Stimulated activated CD4-positive, alpha-beta T cell treated with anti-CD3 and anti-CD28 coated beads, TNF-alpha, amount 100 ng/mL, for 24 hours (primary cell): ENCODE results near the gene STON2.
"Not testable (repeated sequence)": the region's sequence is repeated elsewhere in the genome, so short reads cannot be mapped to it uniquely, and the experiment has no call there.

Experiments used
- DNase-seq, 3 experiments: peaks; one replicate each; pipeline ENCODE4 v3.0.0-alpha.2; 2020; ENCODE audit warnings: low read depth in 3 of 3

STON2 gene

DNA sequence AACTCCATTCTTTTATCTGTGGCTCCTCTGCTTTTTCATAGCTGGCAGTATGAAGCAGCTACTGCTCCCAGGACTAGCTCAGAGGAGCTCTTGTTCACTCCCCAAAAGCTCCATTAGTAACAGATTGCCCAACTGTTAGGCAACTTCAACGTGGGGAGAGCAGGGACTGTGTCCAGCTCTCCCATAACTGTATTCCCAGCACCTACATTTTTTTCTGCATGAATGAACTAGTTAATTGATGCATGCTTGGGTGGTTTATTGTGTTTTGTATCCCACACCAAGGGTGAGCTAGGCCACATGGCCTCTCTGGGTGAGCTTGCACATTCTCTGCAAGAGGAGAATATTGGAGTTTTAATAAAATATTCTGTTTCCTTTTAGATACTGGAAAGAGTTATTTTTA, 15.2 kb downstream of the STON2 start:
- DNase-seq: no peak

DNA sequence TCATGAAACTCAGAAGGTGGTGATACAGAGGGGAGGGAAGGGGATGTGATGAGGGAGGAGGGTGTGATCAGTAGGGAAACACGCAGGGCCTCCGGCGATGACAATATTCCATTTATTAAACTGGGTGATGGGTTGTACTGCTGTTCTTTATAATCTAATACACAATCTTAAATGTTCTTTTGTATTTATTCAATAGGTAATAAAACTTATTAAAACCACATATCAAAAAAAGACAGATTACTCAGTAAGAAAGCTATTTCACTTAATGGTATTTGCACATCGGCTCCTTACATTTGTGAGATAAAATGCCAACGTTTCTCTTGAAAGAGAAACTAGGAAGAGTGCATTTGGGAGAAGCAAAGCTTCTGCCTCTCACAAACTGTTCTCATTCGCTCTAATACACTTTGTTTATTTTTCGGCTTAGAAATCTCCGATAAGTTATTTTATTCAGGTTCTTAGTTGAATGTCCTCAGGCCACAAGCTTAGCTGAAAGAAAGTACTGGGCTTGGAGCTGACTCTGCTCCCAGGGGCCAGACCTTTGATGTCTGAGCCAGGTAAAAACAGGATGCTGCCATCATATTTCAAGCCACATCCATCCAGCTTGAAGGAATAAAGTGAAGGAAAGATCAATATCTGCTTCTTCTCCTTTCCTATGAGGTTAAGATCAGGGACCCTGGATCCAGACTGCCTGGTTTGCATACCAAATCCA, 17.5 kb downstream of the STON2 start:
- DNase-seq: no peak

DNA sequence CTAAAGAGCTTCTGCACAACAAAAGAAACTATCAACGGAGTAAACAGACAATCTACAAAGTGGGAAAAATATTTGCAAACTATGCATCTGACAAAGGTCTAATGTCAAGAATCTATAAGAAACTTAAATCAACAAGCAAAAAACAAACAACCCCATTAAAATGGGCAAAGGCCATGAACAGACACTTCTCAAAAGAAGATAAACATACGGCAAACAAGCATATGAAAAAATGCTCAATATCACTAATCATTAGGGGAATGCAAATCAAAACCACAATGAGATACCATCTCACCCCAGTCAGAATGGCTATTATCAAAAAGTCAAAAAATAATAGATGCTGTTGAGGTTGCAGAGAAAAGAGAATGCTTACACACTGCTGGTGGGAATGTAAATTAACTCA, 20.1 kb downstream of the STON2 start:
- not testable (repeated sequence) for DNase-seq

DNA sequence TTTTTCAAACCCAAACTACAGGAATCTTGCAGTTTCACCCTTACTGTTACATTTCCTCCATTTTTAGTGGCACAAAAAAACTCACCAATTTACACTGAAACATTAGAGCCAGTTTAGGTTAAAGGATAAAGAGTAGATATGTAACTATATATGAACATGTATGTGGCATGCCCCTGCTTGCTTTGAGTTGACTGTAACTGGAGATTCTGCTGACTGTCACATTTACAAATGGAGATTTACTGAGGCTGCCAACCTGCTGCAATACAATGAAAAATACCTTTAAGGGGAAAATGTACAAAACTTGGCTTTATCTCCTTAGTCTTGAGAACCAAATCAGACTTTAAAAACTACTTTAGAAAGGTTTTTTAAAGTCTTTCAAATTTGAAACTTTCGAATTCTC, 28.3 kb downstream of the STON2 start:
- DNase-seq: no peak

DNA sequence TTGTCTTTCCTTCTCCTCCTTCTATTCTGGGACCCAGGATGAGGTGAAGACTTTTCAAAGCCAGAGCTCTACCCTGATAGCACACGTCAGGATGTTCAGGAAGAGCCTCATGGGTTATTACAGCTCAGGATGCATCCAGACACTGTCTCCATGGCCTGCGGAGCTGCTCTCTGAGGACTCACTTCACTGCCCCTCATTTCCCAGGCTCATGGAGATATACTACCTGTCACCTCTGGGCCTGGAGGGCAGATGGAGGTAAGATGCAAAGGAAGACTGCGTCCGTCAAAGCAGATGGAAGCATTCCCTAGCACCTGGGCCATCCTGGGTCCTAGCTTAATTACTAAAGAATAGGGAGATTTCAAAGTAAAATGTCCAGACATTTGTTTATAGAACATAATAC, 32.6 kb downstream of the STON2 start:
- DNase-seq: no peak

DNA sequence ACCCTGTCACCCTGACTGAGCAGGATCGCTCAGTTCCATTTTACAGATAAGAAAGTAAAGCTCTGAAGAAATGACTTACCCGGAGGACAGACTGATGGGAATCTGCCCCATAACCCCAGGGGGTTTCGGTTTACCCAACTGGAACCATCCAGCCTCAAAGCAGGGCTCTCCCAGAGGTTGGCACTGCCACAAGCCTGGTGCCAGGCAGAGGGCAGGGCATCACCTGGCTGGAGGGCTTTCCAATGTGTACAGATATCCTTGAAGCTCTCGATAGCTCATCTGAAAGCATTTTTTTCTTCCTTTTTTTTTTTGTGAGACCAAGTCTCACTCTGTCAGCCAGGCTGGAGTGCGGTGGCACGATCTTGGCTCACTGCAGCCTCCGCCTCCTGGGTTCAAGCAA, 33.2 kb downstream of the STON2 start:
- DNase-seq: no peak

DNA sequence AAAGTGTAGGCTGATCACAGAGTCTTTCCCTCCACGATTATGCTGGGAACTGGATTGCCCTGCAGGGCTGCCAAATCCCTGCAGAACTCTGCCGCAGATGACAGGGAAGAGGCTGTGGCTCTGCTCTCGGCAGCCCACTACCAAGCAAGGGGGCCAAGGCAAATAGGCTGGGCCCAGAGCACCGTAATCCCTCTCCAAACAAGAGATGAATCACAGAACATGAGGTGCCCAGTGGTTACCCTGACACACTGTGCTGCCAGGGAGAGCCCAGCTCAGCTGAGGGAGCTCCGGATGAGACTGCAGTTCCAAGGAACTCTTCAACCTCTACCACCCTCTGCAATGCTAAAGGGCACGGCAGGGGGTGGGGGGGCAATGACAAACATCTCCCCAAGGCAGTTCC, 33.9 kb downstream of the STON2 start:
- no peak for DNase-seq

DNA sequence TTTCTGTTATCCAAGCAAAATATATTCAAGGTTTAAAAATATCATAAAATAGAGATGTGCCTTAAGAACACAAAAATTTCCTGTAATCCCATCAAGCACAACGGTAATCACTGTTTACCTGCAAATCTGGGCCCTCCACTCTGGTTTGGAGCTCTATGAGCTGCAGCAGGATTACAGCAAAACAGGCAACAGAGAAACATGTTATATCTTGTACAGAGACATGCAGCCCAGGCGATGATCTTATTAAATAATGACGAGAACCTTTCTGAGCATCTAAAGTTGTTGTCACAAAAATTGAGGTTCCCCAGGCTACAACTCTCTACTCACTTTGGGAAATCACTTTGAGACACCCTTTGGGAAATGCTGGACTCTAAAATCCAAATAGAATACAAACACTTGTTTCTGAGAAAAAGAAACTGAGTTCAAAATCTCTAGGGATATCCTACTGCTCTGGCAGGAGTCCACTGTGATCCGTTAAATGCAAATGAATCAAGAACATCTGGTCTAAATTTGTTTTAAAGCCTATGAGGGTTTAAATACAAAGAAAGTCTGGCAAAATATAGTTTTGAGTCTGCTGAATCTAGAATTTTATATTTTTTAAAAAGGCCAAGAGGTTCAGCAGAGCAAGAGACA, 36.3 kb downstream of the STON2 start:
- no peak for DNase-seq

DNA sequence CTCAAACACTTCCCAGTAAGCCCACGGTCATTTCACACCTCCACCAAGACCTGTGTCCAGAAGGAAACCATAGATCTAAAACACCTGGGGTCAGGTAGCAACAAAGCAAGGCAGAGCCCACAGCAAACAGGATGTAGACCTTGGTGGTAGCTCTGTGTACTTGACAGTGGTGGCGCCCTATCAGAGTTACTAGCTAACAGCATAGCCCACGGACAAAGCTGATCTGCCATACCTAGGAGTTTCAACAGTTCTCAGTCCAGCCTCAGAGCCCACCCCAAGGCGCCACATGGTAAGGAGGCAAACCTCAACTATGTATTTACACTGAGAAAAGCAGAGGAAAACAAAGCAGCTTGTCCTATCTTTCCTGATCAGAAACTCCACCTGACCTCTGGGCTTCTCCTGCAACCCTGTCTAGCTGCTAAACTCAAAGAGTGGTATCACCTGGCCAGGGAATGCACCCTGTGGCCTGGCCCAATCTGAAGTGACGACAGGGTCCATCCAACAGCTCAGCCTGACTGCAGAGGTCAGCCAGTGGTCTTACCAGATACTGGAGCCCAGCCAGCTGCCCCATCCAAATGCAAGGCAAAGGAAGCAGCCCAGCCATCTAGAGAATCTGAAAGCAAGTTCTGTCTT, 46.3 kb downstream of the STON2 start:
- DNase-seq: no peak

DNA sequence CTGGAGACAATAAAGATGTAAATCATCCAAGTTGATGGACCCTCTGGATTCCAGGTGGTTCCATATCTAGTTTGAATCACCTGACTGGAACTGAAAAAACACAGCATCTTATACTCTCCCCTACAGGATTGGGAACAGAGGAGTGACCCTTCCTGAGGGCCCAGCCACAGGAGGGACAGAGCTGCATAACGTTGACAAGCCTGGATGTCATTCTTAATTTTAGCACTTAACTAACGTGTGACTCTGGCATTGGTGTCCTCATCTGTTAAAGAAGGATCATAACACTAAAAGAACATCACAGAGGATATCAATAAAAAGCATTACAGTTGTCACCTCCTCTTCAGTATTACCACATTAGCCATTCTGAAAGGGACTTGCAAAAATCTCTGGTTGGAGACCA, 47.7 kb downstream of the STON2 start:
- DNase-seq: no peak

DNA sequence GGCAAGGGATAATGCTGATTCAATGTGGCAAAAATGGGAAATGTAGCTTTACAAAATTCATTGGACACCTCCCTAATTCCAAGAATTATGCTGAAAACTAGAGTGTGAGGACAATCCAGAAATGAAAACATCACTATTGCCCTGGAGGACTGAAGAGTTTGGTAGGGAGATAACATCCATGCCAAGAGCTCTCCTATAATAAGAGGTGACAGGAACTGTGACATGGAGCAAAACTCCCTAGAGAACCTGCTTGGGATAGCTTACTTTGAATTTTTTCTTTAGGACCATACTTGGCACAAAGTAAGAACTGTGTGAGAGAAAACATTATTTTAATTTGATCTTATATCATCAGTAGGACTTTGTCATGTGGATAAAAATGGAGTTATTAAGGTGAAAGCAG, 48.9 kb downstream of the STON2 start:
- DNase-seq: no peak

DNA sequence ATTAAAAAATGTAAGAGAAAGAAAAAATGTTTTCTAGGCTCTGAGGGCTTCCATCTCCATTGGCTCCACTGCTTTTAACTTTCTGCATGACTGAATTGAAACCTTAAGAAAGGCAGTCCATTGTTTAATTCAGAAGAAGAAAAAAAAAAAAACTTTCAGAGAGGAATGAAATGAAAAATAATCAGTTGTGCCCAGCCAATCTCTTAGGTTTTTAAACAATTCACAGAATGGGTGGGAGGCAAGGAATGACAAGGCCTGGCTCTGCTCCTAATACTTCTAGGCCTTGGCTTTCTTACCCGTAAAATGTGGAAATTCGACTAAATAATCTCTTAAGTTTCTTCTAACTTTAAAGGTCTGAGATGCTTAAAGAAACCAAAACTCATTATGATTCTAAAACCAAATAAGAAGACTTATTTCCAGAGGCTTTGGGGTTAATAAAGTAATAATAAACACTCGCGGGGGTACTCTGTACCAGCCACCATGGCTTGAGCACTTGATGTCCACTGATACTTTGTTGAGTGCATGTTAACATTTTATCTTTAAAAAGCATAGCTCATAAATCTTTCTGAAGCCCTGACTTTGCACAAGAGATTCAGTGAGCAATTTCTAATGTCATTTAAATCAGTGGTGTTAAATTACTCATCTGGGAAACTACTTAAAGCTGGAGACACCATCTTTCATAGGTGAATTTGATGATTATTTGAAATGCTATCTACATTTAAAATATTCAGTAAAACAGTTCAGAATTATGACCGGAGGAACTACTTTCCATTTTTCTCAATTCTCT, 49.6 kb downstream of the STON2 start:
- DNase-seq: no peak

DNA sequence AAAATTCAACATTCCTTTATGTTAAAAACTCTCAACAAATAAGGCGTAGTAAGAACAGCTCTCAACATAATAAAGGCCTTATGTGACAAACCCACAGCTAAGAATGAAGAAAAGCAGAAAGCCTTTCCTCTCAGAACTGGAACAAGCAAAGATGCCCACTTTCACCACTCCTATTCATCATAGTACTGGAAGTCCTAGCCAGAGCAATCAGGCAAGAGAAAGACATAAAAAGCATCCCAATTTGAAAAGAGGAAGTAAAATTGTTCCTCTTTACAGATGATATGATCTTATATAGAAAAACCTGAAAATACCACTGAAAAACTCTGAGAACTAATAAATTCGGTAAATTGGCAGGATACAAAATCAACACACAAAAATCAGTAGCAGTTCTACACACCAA, 52.1 kb downstream of the STON2 start:
- DNase-seq: no peak

DNA sequence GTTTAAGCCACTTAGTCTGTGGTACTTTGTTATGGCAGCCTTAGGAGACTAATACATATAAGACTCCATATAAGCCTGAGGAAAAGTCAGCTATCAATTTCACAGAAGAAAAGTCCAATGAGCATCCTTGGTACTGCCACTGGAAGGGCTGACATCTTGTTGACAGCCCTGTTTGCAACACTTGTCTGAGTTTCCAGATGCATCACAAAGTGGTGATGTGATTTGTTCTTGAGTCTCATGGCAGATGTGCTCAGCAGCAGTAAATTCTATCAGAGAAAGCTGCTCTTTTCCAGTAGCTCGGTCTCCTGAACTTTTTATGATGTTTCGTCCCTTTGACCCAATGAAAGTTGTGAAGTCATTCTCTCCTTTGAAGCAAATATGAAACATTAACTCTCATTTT, 54.3 kb downstream of the STON2 start:
- no peak for DNase-seq

DNA sequence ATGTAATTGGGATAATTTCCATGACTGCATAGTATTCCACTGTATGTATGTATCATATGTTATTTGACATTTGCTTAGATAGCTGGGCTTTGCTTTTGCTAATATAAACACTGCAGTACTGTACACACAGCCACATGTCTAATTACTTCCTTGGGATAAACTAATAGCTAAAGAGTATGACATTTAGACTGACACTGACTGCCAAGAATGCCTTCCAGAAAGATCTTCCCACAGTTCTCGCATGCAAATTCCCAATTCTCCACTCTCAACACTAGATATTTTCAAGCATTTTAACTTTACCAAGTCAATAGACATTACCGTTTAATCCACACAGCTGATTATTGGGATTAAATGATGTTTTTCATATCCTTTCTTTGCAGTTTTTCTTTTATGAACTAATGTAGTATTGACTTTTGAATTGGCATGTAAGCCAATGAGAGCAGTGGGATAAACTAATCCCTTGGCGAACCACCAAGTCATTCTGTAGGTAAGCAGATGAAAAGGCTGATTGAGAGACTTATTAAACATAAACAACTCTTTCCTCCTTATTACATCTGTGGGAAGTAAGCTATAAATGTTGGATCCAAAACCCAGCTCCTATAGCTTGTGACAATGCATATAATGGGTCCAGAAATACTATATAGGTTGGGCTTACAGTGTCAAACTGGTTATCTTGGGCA, 55.5 kb downstream of the STON2 start:
- DNase-seq: no peak

DNA sequence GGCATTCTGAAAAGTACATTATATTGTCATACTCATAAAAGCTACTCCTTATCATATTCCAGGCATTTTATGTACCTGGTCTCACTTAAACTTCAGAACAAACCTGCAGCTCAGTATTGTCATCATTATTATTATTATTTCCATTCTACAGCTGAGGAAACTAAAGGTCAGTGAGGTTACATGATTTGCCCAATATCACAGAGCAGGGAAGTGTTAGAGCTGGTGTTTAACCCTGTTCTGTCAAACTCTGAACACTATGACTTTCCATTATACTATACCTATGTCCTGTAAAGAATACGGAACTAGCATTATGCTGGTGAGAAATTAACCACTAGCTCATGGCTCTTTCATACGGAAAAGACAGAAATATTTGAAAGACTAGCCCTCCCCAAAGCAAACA, 56.4 kb downstream of the STON2 start:
- DNase-seq: no peak

DNA sequence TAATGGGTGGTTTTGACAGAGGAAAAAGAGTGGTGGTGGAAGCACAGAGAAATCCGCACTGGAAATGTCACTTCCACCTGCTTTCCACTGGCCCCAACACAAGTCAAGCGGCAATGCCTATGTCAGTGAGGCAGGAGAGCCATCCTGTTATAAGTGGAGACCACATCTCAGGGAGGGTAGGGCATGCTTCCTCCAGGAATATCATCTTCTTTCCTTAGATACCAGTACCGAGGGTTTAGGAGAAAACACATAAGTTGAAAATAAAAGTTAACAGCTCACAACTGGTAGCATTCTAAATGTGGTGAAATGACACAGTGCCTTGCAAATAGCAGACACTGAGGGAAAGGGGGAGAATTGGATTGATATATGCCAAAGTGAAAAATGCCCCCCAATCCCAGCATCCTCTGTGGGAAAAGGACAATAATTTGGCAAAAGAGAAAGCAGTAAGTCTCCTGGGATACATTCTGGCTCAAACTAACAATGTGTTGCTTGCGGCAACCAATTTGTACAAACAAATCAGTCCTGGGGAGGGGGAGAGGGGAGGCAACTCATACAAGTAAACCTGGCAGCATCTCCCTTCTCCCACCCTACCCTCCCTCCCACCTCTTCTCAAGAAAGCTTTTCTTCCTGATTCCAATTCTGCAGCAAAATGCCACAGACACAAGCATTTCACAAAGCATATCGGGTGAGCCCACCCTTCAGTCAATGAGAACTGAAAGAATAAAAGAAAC, 57.1 kb downstream of the STON2 start:
- DNase-seq: no peak

DNA sequence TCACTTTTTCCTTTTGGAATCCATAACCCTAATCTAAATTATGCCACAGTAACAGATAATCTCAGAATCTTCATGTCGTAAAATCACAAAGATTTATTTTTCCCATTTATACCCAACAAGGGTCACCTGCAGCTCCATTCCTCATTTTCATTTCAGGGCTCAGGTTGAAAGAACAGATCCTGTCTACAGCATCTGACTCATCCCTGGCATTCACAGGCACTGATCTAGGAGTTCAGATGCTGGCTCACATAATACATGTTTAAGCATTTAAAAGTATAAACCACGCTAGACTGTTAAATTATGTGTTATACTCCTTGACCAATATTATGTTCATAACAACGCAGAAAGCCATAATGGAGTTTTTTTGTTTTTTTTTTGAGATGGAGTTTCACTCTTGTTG, 58.3 kb downstream of the STON2 start:
- no peak for DNase-seq

DNA sequence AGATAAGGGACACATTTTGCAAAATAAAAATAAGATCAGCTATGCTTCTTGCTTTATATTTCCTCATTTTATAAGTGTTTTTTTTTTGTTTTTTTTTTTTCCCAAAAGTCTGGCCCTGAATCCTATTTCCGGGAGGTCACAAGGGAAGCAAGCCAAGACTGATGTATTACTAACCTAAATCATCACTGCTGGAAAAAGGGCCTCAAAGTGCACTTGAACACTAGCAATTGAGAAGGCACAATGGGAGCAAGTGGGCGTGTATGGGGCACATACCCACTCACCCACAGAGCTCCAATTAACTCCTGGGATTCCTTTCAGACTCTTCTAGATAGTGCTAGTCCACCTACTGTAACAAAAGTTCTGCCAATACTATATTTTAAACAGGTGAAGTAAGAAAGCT, 58.8 kb downstream of the STON2 start:
- DNase-seq: no peak

DNA sequence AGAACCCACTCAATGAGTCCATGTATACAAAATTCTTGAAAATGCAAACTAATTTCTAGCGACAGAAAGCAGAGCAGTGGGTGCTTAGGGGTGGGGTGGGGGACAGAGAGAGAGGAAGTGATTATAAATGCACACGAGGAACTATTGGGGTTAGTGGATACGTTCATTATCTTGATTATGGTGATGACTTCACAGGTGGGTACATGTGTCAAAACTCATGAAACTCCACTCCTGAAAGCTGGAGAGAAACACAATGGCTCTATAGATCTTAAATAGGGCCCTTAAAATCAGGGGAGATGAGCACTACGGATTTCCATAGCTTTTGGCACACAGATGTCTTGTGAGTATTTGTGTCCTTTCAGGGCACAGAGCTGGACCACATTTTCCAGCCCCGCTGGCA, 59.9 kb downstream of the STON2 start:
- no peak for DNase-seq

DNA sequence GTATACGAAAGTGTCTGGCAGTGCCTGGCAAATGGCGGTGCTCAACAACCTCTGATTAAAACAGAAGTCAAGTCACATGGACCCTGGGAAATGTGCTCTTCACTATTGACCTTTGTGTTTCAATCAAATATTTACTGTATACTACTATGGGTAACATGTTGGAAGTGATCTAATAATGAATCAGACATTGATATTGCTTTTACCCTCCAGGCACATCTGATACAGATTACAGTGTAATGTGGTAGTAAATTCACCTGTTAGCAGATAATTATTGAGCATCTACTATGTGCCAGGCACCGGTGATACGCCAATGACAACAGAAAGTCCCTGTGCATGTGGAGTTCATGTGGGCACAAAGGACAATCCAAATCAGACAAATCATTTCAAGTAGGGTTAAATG, 63.1 kb downstream of the STON2 start:
- no peak for DNase-seq
